Activated CD8-positive, alpha-beta memory T cell treated with anti-CD3 and anti-CD28 coated beads for 36 hours (primary cell): ENCODE results near the gene ZFP57. TPM values are rescaled to one million over a fixed set of nuclear protein-coding genes. Genes with fewer than 3 reads are reported as not detected.

Source experiments
- CTCF ChIA-PET: fragments of 350-600 bp; sonication (Branson Sonifier 250); formaldehyde crosslinking; loops from one replicate; lab custom pipeline; 2021; ENCODE audit warnings: antibody characterized with exemption; lab: Charles Lee
- POLR2A ChIA-PET: fragments of 350-600 bp; sonication (Branson Sonifier 250); formaldehyde crosslinking; loops from one replicate; lab custom pipeline; 2021; ENCODE audit warnings: antibody characterized with exemption; lab: Charles Lee
- total RNA-seq, 2 experiments: library from RNA; stranded (reverse); gene quantifications; one replicate each; pipeline ENCODE4 v1.2.3, GENCODE V29; 2021

ZFP57 gene
- total RNA-seq, 2 experiments from 2014 or later, result 10.8 to 10.9 TPM

GRCh38 chr6:29632789-29633533 is 48.0 kb downstream of the ZFP57 start, which contains the start of gene GABBR1:
Gene GABBR1 (minus strand): TSS chr6:29633183. CDS start chr6:29632385, 798 bp downstream.
- CTCF ChIA-PET, result interaction anchor here (2.0 kb wide), 1 partner anchor 18 kb away, joined by 7 read pairs; no protein-coding TSS in a partner anchor
- POLR2A ChIA-PET, result no interaction called here

- ChIA-PET CTCF (interaction anchor here (0.5 to 2.0 kb wide), 2 partner anchors 18 to 793 kb away, joined by 3 to 7 read pairs; no protein-coding TSS in a partner anchor), POLR2A (no interaction called here)
Observed at GRCh38 chr6:29631860-29632731, 48.9 kb downstream of the ZFP57 start.

GRCh38 chr6:29631209-29631810 is 49.6 kb downstream of the ZFP57 start:
- POLR2A ChIA-PET, result no interaction called here

GRCh38 chr6:29630315-29630714 is 50.6 kb downstream of the ZFP57 start:
- ChIA-PET CTCF (interaction anchor here (3.0 kb wide), 1 partner anchor 22 kb away, joined by 15 read pairs; no protein-coding TSS in a partner anchor), POLR2A (no interaction called here)

More at GRCh38 chr6:29631209-29631810, 49.6 kb downstream of the ZFP57 start:
- CTCF ChIA-PET, result interaction anchor here (3.0 kb wide), 1 partner anchor 21 kb away, joined by 15 read pairs; no protein-coding TSS in a partner anchor

- CTCF ChIA-PET, result interaction anchor here (1.2 to 3.0 kb wide), 2 partner anchors 12 to 23 kb away, joined by 3 to 15 read pairs; no protein-coding TSS in a partner anchor
- POLR2A ChIA-PET, result no interaction called here
Observed at GRCh38 chr6:29629571-29629970, 51.4 kb downstream of the ZFP57 start.

GRCh38 chr6:29628419-29629281 is 52.3 kb downstream of the ZFP57 start:
- CTCF ChIA-PET, result interaction anchor here (0.7 to 3.0 kb wide), 5 partner anchors 12 to 24 kb away, joined by 3 to 15 read pairs (median 3); no protein-coding TSS in a partner anchor
- POLR2A ChIA-PET, result no interaction called here

GRCh38 chr6:29627755-29628418 is 53.1 kb downstream of the ZFP57 start:
- ChIA-PET POLR2A (interaction anchor here (0.6 kb wide), 1 partner anchor 905 kb away, joined by 5 read pairs; no protein-coding TSS in a partner anchor), CTCF (interaction anchor here (0.7 to 3.0 kb wide), 5 partner anchors 14 to 26 kb away, joined by 3 to 15 read pairs (median 3); no protein-coding TSS in a partner anchor)

- ChIA-PET POLR2A (interaction anchor here (0.6 kb wide), 1 partner anchor 905 kb away, joined by 5 read pairs; no protein-coding TSS in a partner anchor), CTCF (interaction anchor here (0.7 to 2.2 kb wide), 3 partner anchors 13 to 27 kb away, joined by 3 to 4 read pairs (median 3); no protein-coding TSS in a partner anchor)
Observed at GRCh38 chr6:29626948-29627754, 53.8 kb downstream of the ZFP57 start.

- ChIA-PET POLR2A (no interaction called here), CTCF (interaction anchor here (1.0 kb wide), 1 partner anchor 26 kb away, joined by 3 read pairs; no protein-coding TSS in a partner anchor)
Observed at GRCh38 chr6:29625337-29625930, 55.5 kb downstream of the ZFP57 start.

GRCh38 chr6:29624520-29624961 is 56.4 kb downstream of the ZFP57 start:
- CTCF ChIA-PET, result interaction anchor here (1.2 kb wide), 1 partner anchor 29 kb away, joined by 3 read pairs; no protein-coding TSS in a partner anchor

More at GRCh38 chr6:29624520-29624961, 56.4 kb downstream of the ZFP57 start:
- POLR2A ChIA-PET, result no interaction called here

Other genes starting within 250 kb of the ZFP57 start
- gene OR10C1, start 241.8 kb downstream of the ZFP57 start, total RNA-seq, result not detected
- gene OR11A1, start 224.1 kb downstream of the ZFP57 start, total RNA-seq, result not detected
- gene OR2H1, start 224.0 kb downstream of the ZFP57 start, total RNA-seq, result not detected
- not detected for gene MAS1L, start 193.2 kb downstream of the ZFP57 start, total RNA-seq
- 1 to 10 TPM in 1 of 2 experiments, under 1 TPM in 1; 0.84 to 1.8 TPM for gene UBD, start 121.4 kb downstream of the ZFP57 start, total RNA-seq
- gene OR2H2, start 96.0 kb downstream of the ZFP57 start, total RNA-seq, result not detected
- 10 to 100 TPM in 1 of 2 experiments, 1 to 10 TPM in 1; 9.6 to 11.3 TPM for gene GABBR1, start 48.0 kb downstream of the ZFP57 start, total RNA-seq
- not detected for gene MOG, start 24.1 kb downstream of the ZFP57 start, total RNA-seq
- gene HLA-F, start 42.3 kb upstream of the ZFP57 start, total RNA-seq, result 100 to 1,000 TPM; 135 to 136 TPM
- under 1 TPM; 0.32 to 0.59 TPM for gene HLA-G, start 146.7 kb upstream of the ZFP57 start, total RNA-seq